ENCODE results near the gene POLR1G. TPM values are rescaled to one million over a fixed set of nuclear protein-coding genes. Genes with fewer than 3 reads are reported as not detected.

POLR1G gene
- total and polyA plus RNA-seq, 10 donors: 2.1 to 4.3 (median 3.1) TPM

DNA sequence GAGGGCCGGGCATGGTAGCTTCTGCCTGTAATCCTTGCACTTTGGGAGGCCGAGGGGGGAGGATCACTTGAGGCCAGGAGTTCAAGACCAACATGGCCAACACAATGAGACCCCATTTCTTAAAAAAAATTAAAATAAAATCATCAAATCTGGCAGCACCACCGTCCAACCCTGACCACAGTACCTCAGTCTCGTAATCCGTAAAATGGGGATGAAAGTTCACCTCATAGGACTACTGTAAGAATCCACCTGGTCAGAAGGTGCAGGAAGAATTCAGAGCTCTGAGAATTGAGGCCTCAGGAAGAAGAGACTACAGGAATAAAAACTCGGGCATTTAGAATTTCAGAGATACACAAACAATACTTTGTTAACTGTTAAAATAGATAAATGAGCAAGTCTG is 4.6 kb upstream of the POLR1G start:
- peak overlapping the region in 3 of 8 donors; percentile 85 to 95 (median 92) for H3K27ac ChIP-seq

DNA sequence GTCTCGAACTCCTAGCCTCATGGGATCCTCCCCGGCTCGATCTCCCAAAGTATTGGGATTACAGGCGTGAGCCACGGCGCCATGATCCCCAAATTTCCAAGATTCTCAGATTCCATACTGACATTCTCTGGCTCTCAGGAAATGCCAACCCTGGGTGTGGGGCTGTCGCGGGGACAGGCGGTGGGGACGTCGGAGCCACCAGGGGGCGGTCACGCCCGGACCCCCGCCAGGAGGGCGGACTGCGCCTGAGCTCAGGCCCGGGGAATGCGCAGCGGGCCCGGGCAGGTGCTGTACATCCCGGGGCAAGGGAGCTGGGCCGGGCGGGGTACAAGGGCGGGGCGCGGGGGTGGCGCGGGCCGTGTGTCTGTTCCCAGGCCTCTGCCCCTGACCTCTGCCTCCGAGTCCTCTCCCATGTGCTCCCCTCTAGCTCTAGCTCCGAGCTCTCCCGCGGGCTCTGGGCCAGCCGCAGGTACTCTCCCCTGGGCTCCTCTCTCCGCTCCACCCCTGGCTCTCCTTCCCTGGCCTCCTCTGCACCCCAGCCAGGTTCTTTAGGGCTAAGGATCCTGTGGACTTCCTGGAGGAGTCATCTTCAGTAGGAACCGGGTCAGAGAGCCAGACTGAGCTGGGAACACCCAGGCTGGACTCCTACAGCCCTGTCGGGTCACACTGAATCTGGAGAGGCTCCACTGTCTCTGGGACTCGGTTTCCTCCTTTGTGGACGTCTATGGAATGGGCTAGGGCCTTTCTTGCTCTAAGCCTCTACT is 4.0 kb upstream of the POLR1G start:
- Histone ChIP-seq H3K4me1 (peaks cover 25 to 81% (median 64%) of the 10 kb centered on the region in 6 donors), H3K4me3 (peak overlapping the region in 2 of 8 donors; percentile 1 to 50), H3K27me3 (replicated peaks in 1 of 7) (peaks cover 0 to 63% (median 10%) of the 10 kb centered on the region in 7 donors), H3K27ac (peak overlapping the region in 5 of 8 donors; percentile 9 to 95 (median 85)), H3K9me3 (no peaks in the 10 kb centered on the region), H3K36me3 (no peaks in the 10 kb centered on the region)
- intact Hi-C loops (cut with DNase I; ENCODE audit: low total_unique reads): no loop called here
- WGBS, 5 donors: 21 to 29% (median 22%) methylated on average over 24 to 40 of the region's 40 CpGs
- DNase-seq: peak; percentile 85
- TF ChIP-seq POLR2AphosphoS5 (IDR thresholded peaks at IDR 0.05): peak; percentile 14 to 69 (median 26)
- no peak for TF ChIP-seq POLR2A (IDR thresholded peaks at IDR 0.05)
- TF ChIP-seq, protein P1, sequence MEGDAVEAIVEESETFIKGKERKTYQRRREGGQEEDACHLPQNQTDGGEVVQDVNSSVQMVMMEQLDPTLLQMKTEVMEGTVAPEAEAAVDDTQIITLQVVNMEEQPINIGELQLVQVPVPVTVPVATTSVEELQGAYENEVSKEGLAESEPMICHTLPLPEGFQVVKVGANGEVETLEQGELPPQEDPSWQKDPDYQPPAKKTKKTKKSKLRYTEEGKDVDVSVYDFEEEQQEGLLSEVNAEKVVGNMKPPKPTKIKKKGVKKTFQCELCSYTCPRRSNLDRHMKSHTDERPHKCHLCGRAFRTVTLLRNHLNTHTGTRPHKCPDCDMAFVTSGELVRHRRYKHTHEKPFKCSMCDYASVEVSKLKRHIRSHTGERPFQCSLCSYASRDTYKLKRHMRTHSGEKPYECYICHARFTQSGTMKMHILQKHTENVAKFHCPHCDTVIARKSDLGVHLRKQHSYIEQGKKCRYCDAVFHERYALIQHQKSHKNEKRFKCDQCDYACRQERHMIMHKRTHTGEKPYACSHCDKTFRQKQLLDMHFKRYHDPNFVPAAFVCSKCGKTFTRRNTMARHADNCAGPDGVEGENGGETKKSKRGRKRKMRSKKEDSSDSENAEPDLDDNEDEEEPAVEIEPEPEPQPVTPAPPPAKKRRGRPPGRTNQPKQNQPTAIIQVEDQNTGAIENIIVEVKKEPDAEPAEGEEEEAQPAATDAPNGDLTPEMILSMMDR (IDR thresholded peaks at IDR 0.05 in 8 of 11, conservative IDR thresholded peaks at IDR 0.05 in 3 of 11): peak; percentile 25 to 74 (median 55)

More for the DNA sequence above, 4.6 kb upstream of the POLR1G start:
- Histone ChIP-seq H3K4me1 (peaks cover 18 to 79% (median 58%) of the 10 kb centered on the region in 6 donors), H3K9me3 (no peaks in the 10 kb centered on the region), H3K4me3 (no peak overlapping the region), H3K27me3 (replicated peaks in 1 of 7) (peaks cover 0 to 68% (median 10%) of the 10 kb centered on the region in 7 donors), H3K36me3 (no peaks in the 10 kb centered on the region)
- intact Hi-C loops (cut with DNase I; ENCODE audit: low total_unique reads): no loop called here
- WGBS, 5 donors: 87 to 94% (median 93%) methylated on average over 6 of the region's 6 CpGs
- DNase-seq: no peak
- TF ChIP-seq, protein P1 (IDR thresholded peaks at IDR 0.05 in 8 of 11, conservative IDR thresholded peaks at IDR 0.05 in 3 of 11): no peak
- TF ChIP-seq POLR2A (IDR thresholded peaks at IDR 0.05) (no peak), POLR2AphosphoS5 (IDR thresholded peaks at IDR 0.05) (no peak)

DNA sequence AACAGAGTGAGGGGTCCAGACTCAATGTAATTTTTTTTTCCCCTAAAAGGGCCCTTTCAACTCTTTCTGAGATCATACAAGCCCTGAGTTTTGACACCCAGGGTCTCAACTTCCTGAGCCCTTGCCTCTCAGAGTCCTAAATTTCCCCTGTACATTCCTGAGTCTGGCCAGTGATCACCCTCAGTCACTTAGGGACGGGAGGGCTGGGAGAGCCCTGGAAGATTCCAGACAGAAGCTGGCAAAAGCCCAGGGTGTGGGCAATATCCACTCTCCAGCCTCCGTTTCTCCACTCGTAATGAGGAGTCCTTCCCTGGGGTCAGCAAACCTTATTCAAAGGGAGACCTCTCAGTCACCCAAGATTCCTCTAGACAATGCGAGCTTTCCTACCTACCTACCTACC is 3.2 kb upstream of the POLR1G start:
- no peak overlapping the region for H3K4me3 ChIP-seq
- TF ChIP-seq POLR2A (IDR thresholded peaks at IDR 0.05) (no peak), POLR2AphosphoS5 (IDR thresholded peaks at IDR 0.05) (no peak)
- WGBS, 5 donors: 73 to 81% (median 78%) methylated on average over 4 of the region's 4 CpGs
- intact Hi-C loops (cut with DNase I; ENCODE audit: low total_unique reads): no loop called here
- peaks cover 0 to 3% (median 0%) of the 10 kb centered on the region in 6 donors for H3K36me3 ChIP-seq
- peaks cover 27 to 81% (median 62%) of the 10 kb centered on the region in 6 donors for H3K4me1 ChIP-seq
- peaks cover 0 to 55% (median 10%) of the 10 kb centered on the region in 7 donors for H3K27me3 ChIP-seq (replicated peaks in 1 of 7)
- no peaks in the 10 kb centered on the region for H3K9me3 ChIP-seq
- no peak for DNase-seq
- H3K27ac ChIP-seq: peak overlapping the region in 6 of 8 donors; percentile 9 to 95 (median 62)

DNA sequence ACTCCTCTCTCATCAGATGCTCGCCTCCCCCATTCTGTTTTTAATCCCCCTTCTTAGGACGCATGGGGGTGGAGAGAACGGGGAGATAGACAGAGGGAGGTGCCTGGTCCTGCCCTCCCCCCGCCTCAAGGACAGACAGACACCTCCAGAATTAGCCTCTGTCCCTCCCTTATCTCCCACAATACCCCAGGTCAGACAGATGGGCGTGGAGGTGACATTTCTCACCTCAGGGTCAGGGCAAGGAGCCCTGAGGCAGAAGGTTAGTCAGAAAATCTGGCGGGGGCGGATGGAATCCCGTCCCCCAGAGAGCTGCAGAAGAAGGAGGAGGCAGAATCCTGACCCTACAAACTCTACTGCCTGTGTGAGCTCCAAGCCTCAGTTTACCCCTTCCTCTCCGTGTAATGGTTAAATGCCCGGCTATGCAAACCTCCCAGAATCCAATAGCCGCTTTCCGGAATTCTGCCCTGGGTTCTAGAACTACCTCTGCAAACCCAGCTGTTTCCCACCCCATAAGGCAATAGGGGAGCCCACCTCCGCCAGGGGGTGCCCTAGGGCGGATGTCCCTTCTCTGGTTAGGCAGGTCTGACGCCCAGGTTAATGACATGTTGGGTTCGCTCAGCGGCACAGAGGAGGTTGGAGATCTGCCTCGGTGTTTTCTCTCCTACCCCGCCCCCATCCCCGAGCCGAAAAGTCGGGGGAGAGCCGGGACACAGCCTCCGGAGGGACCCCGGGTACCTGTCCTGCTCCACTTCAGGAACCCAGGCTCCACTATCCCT is 2.5 kb upstream of the POLR1G start:
- Histone ChIP-seq H3K27me3 (replicated peaks in 1 of 7) (peaks cover 0 to 48% (median 10%) of the 10 kb centered on the region in 7 donors), H3K27ac (peak overlapping the region in 6 of 8 donors; percentile 7 to 95 (median 88)), H3K4me3 (peak overlapping the region; percentile 74 to 89 (median 82)), H3K4me1 (peaks cover 22 to 80% (median 57%) of the 10 kb centered on the region in 6 donors), H3K36me3 (peaks cover 0 to 8% (median 0%) of the 10 kb centered on the region in 6 donors), H3K9me3 (no peaks in the 10 kb centered on the region)
- 22 to 28% (median 25%) methylated on average over 21 to 25 of the region's 25 CpGs for WGBS, 5 donors
- peak; percentile 87 for DNase-seq
- intact Hi-C loops (cut with DNase I; ENCODE audit: low total_unique reads): no loop called here
- TF ChIP-seq POLR2A (IDR thresholded peaks at IDR 0.05): no peak
- TF ChIP-seq, protein P1 (IDR thresholded peaks at IDR 0.05 in 8 of 11, conservative IDR thresholded peaks at IDR 0.05 in 3 of 11): peak in 8 of 11 experiments; percentile 16 to 64 (median 38)
- TF ChIP-seq POLR2AphosphoS5 (IDR thresholded peaks at IDR 0.05): no peak

Data from spleen (tissue), 11 donors.